ENCODE results near the gene MRGPRX4. TPM values are rescaled to one million over a fixed set of nuclear protein-coding genes. Genes with fewer than 3 reads are reported as not detected.

Gene MRGPRX4
- total RNA-seq, 1 experiment from 2014 or later: not detected

- no peaks in the 10 kb centered on the region; the same call in 1 of the 2 replicates for H3K4me1 ChIP-seq (ENCODE audit: insufficient read depth, low read length)
These were observed 26.8 kb upstream of the MRGPRX4 start for GRCh38 chr11:18145837-18146236.

More at GRCh38 chr11:18145837-18146236, 26.8 kb upstream of the MRGPRX4 start:
- Histone ChIP-seq H3K9me3 (ENCODE audit: control insufficient read depth, low read depth, low read length) (no peaks in the 10 kb centered on the region), H3K14ac (ENCODE audit: insufficient read depth, low read length) (no peak overlapping the region), H3T11ph (ENCODE audit: low read length) (no peak overlapping the region), H2AK5ac (ENCODE audit: insufficient read length, low read length) (no peak overlapping the region), H3K79me2 (ENCODE audit: insufficient read depth, low read length) (no peaks in the 10 kb centered on the region), H2BK20ac (ENCODE audit: low read depth, low read length, poor library complexity, severe bottlenecking) (no peak overlapping the region), H4K20me1 (ENCODE audit: control insufficient read depth, insufficient read depth, insufficient read length) (no peaks in the 10 kb centered on the region), H4K91ac (ENCODE audit: insufficient read length, low read depth, low read length) (no peak overlapping the region), H3K23me2 (ENCODE audit: insufficient read length, low read depth, low read length, poor library complexity, severe bottlenecking) (no peaks in the 10 kb centered on the region), H2BK5ac (ENCODE audit: insufficient read length, low read length) (no peak overlapping the region), H2BK120ac (ENCODE audit: low read depth, low read length, poor library complexity, severe bottlenecking) (no peak overlapping the region), H2AFZ (ENCODE audit: low read length) (no peak overlapping the region), H3K27me3 (ENCODE audit: insufficient read depth, low read length) (no peaks in the 10 kb centered on the region), H2BK12ac (ENCODE audit: insufficient read length, low read depth, low read length) (no peak overlapping the region), H3K9ac (ENCODE audit: extremely low read depth, insufficient read length, low read length) (no peak overlapping the region), H4K8ac (replicated peaks; ENCODE audit: insufficient read length, low read depth, low read length) (no peak overlapping the region), H3K4ac (ENCODE audit: low read depth, low read length) (no peak overlapping the region), H3K56ac (ENCODE audit: insufficient read length, low read depth, low read length) (no peak overlapping the region), H3K23ac (ENCODE audit: insufficient read length, low read depth, low read length) (no peak overlapping the region), H3K27ac (ENCODE audit: insufficient read length, low read depth, low read length) (no peak overlapping the region), H3K18ac (ENCODE audit: insufficient read length, low read depth, low read length) (no peak overlapping the region), H4K5ac (ENCODE audit: insufficient read length, low read depth, low read length) (no peak overlapping the region), H2BK15ac (ENCODE audit: low read depth, low read length) (no peak overlapping the region), H3K4me2 (ENCODE audit: insufficient read depth, insufficient read length, low read length) (no peak overlapping the region), H3K79me1 (ENCODE audit: insufficient read depth, low read depth, low read length, poor library complexity, severe bottlenecking) (no peaks in the 10 kb centered on the region)
- Mint-ChIP-seq H3K9me3 (no peaks in the 10 kb centered on the region; a peak in 2 of 5 replicates), H3K4me1 (peaks cover 0 to 3% of the 10 kb centered on the region in 2 experiments; a peak in 2 of 4 replicates), H3K27me3 (ENCODE audit: low read depth) (no peaks in the 10 kb centered on the region; the same call in 1 of the 2 replicates), H3K36me3 (ENCODE audit: insufficient read depth in 1 of 3, low read depth in 3 of 3) (no peaks in the 10 kb centered on the region; a peak in 1 of 7 replicates), H3K4me3 (no peak overlapping the region), H3K27ac (no peak overlapping the region)
- no peak for DNase-seq
- TF ChIP-seq, protein P1, sequence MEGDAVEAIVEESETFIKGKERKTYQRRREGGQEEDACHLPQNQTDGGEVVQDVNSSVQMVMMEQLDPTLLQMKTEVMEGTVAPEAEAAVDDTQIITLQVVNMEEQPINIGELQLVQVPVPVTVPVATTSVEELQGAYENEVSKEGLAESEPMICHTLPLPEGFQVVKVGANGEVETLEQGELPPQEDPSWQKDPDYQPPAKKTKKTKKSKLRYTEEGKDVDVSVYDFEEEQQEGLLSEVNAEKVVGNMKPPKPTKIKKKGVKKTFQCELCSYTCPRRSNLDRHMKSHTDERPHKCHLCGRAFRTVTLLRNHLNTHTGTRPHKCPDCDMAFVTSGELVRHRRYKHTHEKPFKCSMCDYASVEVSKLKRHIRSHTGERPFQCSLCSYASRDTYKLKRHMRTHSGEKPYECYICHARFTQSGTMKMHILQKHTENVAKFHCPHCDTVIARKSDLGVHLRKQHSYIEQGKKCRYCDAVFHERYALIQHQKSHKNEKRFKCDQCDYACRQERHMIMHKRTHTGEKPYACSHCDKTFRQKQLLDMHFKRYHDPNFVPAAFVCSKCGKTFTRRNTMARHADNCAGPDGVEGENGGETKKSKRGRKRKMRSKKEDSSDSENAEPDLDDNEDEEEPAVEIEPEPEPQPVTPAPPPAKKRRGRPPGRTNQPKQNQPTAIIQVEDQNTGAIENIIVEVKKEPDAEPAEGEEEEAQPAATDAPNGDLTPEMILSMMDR (conservative IDR thresholded peaks at IDR 0.05): no peak
- WGBS (ENCODE audit: extremely low coverage, insufficient read length, low lambda C conversion rate): no CpG with 5 or more reads among the region's 3 CpGs

Data from H9 (cell line).